HG02571 (cell line): ENCODE measurements around the gene TYROBP.
"Not testable (repeated sequence)": the region's sequence is repeated elsewhere in the genome, so short reads cannot be mapped to it uniquely, and the experiment has no call there.

Experiments
- ATAC-seq: cut with Tn5 transposase; IDR thresholded peaks from one replicate; pipeline ENCODE4 v1.9.1; 2021; ENCODE audit warnings: mild to moderate bottlenecking, moderate library complexity; ENCODE audit not compliant: unreplicated experiment

Gene TYROBP

DNA sequence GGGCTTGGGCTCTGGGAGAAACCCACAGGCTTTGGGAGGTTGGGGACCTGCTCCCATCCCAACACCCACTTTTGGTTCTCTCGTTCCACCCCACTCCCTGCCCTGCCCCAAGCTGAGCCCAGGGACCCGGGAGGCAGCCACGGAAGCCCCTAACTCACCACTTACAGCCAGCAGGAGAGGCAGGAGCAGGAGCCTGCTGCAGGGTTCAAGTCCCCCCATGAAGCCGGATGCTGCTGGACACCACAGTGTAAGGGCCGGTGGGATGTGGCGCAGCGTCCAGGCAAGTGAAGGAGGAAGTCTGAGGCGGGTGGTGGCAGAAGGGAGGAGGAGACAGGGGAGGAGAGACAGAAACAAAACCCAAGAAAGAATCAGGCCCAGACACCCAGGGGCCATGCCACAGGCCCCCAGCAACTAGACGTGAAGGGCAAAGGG lies at the start of gene TYROBP:
Gene TYROBP, minus strand, starts transcription at position 286 of the 432 bp plus-strand sequence. Its CDS starts 67 bp downstream, at position 219.
- no peak for ATAC-seq

DNA sequence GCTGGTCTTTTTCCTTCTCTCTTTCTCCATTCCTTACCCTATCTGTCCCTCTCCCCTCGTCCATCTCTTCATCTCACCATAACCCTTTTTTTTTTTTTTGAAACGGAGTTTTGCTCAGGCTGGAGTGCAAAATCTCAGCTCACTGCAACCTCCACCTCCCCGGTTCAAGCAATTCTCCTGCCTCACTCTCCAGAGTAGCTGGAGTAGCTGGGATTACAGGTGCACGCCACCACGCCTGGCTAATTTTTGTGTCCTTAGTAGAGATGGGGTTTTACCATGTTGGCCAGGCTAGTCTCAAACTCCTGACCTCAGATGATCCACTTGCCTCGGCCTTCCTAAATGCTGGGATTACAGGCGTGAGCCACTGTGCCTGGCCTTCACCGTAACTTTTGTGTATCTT lies 49.3 kb upstream of the TYROBP start:
- ATAC-seq: not testable (repeated sequence)

DNA sequence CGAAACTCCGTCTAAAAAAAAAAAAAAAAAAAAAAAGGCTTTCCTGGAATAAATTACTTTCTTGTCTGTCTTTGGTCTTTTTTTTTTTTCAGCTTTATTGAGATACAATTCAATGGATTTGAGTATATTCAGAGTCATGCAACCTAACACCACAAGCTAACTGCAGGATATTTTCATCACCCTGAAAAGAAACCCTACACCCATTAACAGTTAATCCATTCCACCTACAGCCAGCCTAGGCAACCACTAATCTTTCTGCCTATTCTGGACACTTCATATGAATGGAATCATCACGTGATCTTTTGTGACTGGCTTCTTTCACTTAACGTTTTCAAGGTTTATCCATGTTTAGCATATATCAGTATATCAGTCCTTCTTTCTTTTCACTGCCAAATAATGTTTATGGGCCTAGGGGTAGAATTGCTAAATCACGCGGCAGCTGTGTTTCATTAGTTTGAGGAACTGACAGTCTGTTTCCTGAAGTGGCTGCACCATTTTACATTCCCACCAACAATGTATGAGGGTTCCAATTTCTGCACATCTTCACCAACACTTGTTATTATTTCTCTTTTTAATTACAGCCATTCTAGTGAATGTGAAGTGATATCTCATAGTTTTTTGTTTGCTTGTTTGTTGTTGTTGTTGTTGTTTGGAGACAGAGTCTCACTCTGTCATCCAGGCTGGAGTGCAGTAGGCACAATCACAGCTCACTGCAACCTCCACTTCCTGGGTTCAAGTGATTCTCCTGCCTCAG lies 48.0 kb upstream of the TYROBP start:
- ATAC-seq: no peak

DNA sequence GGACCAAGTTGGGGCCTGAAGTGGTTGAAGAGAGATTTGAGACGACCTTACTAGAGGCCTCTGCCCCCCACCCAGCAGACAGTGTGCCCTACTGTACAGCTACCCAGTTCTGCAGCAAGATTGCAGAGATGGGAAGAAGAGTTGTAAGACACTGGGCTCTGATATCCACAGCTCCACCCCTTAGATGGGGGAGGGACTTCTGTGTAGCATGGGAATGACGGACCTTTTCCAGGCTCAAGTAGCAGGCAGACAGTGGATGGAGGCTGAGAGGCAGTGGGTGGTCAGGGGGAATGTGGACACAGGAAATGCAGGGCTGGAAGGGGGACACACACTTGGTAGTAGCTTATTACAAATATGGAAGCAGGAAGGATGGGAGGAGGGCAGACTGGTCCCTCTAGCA lies 41.0 kb upstream of the TYROBP start:
- ATAC-seq: no peak

- ATAC-seq: no peak
Observed at GRCh38 chr19:35946203-35946602, 38.1 kb upstream of the TYROBP start.

- no peak for ATAC-seq
Observed at GRCh38 chr19:35945121-35945790, 37.2 kb upstream of the TYROBP start.

- no peak for ATAC-seq
Observed at GRCh38 chr19:35944556-35944955, 36.5 kb upstream of the TYROBP start.

DNA sequence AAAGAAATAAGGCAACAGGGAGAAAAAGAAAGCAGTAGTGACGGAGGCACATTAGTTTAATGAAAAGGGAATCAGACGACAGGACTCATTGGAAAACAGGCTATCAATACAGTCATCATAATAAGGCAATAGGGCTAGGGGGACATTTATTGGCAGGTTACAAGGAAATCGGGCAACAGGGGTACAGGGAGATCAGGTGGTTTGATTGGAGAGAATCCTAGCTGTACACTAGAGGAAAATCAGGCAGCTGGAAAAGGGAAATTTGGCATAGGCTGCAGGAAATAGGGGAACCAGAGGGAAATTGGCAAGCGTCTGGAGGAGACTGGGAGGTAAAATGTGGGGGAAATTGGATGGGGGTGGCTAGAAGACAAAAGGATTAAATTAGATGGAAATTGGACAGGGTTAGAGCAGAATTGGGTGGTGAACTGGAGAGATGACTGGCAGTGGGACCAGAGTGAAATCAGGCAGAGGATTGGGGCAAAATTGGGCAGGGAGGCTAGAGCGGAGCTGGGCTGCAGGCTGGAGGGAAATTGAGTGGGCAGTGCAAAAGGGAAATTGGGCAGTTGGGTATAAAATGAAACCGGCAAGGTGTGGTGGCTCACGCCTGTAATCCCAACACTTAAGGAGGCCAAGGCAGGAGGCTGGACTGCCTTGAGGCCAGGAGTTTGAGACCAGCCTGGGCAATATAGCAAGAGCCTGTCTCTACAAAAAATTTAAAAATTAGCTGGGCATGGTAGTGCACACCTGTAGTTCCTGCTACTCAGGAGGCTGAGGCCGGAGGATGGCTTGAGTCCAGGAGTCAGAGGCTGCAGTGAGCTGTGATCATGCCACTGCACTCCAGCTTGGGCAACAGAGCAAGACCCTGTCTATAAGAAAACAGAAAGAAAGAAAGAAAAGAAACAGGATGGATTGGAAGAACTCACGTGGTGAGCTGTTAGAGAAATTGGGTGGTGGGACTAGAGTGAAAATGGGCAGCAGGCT lies 35.5 kb upstream of the TYROBP start:
- no peak for ATAC-seq

GRCh38 chr19:35942235-35942634 lies 34.1 kb upstream of the TYROBP start:
- no peak for ATAC-seq

- ATAC-seq: no peak
Observed at GRCh38 chr19:35940839-35941238, 32.7 kb upstream of the TYROBP start.

DNA sequence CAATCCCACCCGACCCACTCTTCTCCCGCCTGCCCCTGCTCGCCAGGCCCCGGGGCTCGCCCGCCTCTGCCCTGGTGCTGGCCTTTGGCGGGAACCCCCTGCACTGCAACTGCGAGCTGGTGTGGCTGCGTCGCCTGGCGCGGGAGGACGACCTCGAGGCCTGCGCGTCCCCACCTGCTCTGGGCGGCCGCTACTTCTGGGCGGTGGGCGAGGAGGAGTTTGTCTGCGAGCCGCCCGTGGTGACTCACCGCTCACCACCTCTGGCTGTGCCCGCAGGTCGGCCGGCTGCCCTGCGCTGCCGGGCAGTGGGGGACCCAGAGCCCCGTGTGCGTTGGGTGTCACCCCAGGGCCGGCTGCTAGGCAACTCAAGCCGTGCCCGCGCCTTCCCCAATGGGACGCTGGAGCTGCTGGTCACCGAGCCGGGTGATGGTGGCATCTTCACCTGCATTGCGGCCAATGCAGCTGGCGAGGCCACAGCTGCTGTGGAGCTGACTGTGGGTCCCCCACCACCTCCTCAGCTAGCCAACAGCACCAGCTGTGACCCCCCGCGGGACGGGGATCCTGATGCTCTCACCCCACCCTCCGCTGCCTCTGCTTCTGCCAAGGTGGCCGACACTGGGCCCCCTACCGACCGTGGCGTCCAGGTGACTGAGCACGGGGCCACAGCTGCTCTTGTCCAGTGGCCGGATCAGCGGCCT lies 32.1 kb upstream of the TYROBP start:
- no peak for ATAC-seq

GRCh38 chr19:35939307-35940077 lies 31.4 kb upstream of the TYROBP start:
- ATAC-seq: no peak

DNA sequence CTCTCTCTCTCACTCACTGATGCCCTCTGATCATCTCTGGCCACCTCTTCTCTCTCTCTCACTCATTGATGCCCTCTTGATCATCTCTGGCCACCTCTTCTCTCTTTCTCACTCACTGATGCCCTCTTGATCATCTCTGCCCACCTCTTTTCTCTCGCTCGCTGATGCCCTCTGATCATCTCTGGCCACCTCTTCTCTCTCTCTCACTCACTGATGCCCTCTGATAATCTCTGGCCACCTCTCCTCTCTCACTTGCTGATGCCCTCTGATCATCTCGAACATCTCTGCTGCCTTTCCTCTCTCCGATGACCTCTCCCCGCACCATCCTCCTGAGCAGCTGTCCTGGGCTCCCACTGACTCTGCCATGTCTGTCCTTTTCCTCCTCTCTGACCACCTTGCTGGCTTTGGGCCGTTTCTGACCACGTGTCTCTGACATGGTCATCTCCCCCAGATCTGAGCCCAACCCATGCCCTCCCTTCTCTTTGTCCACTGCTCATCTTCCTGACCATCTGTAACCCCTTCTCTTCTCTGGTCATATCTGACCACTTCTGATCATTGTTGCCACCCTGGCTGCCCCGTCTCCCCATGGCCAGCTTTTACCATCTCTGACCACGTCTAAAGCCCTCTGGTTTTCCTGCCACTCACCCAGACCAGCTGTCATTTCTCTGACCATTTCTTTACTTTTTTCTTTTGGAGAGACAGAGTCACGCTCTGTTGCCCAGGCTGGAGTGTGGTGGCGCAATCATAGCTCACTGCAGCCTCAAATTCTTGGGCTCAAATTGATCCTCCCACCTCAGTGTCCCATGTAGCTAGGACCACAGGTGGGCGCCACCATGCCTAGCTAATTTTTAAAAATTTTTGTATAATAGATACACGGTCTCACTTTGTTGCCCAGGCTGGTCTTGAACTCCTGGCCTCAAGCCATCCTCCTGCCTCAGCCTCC lies 30.5 kb upstream of the TYROBP start:
- ATAC-seq: no peak

DNA sequence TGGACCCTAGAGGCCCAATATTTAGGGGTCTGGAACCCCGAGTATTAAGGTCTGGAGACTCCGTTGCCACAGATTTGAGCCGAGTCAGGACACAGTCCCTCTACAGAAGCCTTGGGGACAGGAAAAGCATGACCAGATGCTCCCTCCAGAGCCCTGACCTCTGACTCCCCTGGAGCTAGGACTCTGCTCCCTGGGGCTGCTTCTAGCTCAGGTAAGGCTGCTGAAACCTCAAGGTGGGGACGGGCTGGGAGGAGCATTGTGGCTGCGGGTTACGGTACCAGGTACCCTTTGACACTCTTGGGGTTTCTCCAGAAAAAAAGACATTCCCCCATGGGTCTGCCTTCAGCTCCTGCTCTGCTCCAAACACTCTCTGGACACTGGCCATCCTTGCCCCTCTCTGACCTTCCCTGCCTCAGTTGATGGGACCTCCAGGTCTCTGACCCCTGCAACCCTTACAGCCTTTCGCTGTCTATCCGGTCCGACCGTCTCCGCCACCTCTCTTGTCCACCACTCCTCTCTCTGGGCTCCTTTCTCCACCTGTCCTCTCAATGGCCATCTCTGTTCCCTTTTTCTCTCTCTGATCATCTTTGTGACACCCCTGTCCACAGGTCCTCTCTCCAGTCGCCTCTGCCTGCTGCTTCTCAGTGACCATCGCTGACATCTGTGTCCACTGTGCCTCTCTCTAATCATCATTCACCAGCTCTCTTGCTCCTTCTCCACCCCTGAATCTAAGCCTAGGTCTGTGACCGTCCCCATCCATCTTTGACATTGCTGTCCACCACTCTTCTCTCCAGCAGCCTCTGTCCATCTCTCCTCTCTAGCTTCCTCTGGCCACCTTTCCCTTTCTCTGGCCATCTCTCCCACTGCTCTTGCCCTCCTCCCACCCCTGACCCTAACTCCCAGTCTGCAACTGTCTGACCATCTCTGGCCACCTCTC lies 29.5 kb upstream of the TYROBP start:
- ATAC-seq: no peak

GRCh38 chr19:35936738-35937268 lies 28.7 kb upstream of the TYROBP start:
- ATAC-seq: no peak

GRCh38 chr19:35935911-35936737 lies 28.0 kb upstream of the TYROBP start, which contains the start of gene LRFN3:
LRFN3 (plus strand) TSS chr19:35936374; CDS start chr19:35939426, 3,052 bp downstream.
- ATAC-seq: no peak
